Fibroblast of peridontal ligament (primary cell): ENCODE data around the gene HAUS5.

Experiments used
- DNase-seq: peaks from one replicate; pipeline ENCODE4 v3.0.0-alpha.2; 2010; ENCODE audit errors: extremely low read depth

Gene HAUS5

DNA sequence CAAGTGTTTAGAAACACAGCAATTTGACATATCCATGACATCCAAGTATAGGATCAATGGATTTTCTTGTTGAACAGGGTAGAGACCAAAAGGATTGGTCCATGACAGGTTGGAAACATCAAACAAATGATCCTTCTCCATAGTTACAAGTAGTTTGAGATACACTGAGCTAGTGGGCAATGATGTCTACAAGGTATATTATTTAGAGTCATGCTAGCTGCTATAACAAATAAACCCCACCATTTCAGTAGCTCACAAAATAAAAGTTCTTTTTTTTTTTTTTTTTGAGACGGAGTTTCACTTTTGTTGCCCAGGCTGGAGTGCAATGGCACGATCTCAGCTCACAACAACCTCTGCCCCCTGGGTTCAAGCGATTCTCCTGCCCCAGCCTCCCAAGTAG is 4.9 kb upstream of the HAUS5 start:
- no peak for DNase-seq

DNA sequence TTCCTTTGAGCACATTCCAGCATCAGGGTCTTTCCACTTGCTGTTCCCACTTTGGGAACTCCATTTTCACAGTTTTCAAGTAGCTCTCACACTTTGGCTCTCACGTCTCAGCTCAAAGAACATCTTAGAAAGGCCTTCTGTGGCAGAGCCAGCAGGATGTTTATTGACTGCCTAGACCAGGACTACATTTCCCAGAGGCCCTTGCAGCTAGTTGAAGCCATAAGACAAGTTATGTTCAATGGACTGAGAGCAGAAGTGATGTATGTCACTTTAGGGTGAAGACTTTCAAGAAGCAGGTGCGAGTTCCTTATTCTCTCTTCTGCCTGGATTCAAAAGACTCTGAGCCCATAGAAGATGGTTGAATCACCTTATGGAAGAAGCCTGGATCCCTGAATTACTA is 4.3 kb upstream of the HAUS5 start:
- no peak for DNase-seq

DNA sequence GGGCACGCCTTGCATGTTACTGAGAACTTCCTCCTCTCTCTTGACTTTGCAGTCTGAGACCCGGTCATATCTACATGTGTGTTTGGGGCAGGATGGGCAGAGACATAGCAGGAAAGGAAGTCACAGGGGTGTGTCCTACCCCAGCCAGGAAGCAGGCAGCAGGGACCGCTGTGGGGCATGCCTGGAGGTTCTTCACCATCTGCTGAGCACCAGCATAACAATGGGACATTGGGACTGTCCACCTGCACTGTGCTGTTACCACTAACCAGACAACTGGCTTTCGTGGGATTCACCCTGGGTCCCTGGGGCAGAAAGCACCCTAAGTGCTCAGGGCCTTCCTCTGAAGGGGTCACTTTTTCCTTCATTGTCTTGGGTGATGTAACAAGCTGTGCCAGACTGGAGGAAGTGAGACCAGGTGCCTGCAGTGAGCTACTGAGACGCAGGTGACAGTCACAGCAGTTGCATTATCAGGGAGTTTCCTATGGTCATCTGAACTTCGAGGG is 2.6 kb upstream of the HAUS5 start:
- no peak for DNase-seq

DNA sequence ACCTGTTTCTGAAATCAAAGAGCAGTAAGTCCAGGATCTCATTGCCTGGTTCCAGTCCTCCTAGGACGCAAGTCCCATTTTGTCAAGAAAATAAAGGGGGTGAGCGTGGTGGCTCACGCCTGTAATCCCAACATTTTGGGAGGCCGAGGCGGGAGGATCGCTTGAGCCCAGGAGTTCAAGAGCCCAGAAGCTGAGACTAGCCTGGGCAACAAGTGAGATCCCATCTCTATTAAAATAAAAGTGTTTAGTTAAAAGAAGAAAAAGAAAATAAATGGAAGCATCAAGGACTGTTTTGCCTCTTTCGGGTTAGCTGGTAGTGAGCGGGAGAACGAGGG is 344 bp upstream of the HAUS5 start:
- no peak for DNase-seq

DNA sequence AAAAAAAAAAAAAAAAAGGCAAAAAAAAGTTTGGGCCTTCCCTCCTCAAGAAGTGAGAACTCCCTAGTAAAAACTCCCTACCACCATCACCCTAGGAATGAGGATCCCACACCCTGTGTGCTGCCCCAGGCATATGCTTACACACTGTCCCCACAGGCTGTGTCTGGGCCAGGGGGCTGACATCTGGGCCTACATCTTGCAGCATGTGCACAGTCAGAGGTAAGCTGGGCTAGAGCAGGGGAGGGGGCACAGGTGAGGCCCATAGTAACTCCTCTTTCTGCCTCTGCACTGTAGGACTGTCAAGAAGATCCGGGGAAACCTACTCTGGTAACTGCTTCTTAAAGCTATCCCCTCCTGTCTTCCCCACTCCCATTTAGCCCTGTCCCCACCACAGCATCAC is 1.0 kb downstream of the HAUS5 start:
- DNase-seq: no peak

DNA sequence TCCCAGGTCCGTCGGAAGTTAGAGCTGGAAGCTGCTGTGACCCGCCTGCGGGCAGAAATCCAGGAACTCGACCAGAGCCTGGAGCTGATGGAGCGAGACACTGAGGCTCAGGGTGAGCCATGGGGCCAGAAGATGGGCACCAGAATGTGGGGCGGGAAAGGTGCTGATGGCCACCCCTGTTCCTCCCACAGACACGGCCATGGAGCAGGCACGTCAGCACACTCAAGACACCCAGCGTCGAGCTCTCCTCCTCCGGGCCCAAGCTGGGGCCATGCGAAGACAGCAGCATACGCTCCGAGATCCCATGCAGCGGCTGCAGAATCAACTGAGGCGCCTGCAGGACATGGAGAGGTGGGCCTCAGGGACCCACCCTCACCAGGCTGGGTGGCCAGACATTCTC is 2.5 kb downstream of the HAUS5 start:
- DNase-seq: no peak

DNA sequence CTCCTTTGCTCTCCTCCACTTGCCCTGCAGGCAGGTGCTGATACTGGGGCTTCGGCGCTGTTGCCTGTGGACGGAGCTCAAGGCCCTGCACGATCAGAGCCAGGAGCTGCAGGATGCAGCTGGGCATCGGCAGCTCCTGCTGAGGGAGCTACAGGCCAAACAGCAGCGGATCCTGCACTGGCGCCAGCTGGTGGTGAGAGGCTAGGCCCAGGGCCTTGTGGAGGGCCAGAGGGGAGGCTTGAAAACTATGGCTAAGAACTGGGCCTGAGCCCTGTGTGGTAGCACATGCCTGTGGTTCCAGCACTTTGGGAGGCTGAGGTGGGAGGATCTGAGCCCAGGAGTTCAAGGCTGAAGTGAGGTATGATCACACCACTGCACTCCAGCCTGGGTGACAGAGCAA is 6.3 kb downstream of the HAUS5 start:
- no peak for DNase-seq

DNA sequence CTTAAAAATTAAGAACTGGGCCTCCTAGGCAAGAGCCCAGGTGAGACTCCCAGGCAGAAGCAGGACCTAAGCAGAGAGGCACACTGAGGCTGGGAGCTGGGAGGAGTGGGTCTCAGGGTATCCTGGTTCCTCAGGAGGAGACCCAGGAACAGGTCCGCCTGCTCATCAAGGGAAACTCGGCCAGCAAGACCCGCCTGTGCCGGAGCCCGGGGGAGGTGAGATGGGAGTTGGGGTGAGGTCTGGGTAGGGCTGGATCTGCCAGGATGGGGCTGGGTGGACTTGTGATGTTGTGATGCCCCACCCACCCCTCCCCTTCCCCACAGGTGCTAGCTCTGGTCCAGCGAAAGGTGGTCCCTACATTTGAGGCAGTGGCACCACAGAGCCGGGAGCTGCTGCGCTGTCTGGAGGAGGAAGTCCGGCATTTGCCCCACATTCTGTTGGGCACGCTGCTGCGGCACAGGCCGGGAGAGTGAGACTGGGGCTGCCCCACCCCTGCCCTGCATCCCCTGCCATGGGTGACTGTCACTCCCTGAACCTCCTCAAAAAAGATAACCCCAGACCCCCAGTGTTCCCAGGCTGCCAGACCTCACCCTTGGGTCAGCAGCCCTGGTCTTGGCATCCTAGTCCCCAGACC is 6.9 kb downstream of the HAUS5 start:
- DNase-seq: no peak

DNA sequence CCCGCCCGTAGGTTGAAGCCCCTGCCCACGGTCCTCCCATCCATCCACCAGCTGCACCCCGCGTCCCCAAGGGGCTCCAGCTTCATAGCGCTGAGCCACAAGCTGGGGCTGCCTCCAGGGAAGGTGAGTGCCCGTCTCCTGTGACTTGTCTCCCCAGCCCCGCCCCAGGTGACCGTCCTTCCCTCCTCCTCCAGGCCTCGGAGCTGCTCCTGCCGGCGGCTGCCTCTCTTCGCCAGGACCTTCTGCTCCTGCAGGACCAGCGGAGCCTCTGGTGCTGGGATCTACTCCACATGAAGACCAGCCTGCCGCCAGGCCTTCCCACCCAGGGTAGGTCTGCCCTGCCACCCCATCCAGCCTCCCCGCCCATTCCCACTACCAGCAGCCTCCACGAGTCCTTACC is 7.5 kb downstream of the HAUS5 start:
- no peak for DNase-seq

DNA sequence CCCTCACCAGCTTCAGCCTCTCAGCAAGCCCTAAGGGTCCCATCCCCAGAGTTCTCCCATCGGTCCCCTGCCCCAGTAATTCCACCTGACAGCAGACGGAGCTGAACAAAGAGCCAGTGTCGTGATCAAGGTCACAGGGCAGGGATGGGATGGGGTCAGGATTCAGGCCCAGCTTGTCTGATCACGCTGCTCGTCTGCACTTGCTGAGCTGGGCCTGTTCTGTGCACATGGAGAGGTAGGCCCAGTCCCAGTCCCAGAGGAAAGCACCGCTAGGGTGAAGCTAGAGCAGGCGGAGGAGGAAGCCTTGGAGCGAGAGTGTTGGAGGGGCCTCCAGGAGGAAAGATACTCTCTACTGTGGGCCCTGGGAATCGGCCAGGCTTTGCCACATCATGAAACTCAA is 9.2 kb downstream of the HAUS5 start:
- DNase-seq: no peak

DNA sequence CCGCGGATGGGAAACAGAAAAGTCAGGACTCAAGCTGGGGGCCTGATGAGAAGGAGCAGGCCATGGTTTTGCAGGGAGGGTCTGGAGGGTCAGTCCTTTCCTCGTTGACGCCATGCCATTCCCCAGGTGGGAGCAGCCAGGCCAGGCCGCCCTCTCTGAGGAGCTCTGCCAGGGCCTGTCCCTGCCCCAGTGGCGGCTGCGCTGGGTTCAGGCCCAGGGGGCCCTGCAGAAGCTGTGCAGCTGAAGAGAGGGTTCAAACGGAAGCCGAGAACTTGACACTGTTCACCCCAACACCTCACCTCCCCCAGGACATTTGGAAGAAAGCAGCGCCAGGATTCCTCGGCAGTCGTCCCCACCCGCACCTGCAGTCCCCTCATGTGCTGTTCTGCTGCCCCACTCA is 10.2 kb downstream of the HAUS5 start:
- no peak for DNase-seq

DNA sequence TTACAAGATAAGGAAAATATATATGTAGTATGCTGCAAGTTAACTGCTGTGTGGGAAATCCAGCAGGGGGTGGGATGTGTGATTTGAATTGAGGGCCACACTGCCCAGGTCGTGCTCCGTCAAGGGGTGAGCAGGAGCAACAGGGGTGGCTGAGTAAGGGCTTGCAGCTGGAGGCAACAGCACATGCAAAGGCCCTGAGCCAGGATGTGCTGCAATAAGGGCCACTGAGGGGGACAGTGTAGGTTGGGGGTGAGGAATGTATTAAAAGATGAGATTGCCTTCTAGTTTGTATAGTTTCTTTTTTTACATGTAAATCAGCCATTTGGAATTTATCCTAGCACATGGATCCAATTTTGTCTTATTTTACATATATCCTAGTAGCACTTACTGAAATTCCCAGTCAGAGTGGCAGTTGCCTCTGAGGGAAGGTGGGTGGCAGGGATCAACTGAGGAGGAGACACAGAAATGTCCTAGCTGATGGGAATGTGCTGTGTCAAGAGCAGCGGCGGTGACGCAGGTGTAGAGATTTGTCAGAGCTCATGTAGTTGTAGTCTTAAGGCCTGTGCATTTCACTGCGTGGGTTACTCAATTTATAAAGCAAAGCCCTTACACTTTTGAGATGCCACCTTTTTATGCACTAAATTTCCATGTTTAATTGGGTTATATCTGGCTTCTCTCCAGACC is 10.9 kb downstream of the HAUS5 start:
- no peak for DNase-seq

DNA sequence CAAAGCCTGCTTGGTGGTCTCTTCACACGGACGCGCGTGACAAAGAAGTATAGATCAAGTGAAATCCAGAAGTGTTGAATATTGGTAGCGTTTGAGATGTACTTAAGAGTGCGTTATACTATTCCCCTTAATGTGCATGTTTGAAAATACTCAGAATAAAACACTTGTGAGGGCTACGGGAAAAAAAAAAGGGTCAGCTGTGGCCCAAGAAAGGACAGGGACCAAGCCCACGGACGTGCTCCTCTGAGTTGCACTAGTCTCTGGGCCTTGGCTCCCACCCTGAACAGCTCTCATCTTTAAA is 15.7 kb downstream of the HAUS5 start:
- no peak for DNase-seq

DNA sequence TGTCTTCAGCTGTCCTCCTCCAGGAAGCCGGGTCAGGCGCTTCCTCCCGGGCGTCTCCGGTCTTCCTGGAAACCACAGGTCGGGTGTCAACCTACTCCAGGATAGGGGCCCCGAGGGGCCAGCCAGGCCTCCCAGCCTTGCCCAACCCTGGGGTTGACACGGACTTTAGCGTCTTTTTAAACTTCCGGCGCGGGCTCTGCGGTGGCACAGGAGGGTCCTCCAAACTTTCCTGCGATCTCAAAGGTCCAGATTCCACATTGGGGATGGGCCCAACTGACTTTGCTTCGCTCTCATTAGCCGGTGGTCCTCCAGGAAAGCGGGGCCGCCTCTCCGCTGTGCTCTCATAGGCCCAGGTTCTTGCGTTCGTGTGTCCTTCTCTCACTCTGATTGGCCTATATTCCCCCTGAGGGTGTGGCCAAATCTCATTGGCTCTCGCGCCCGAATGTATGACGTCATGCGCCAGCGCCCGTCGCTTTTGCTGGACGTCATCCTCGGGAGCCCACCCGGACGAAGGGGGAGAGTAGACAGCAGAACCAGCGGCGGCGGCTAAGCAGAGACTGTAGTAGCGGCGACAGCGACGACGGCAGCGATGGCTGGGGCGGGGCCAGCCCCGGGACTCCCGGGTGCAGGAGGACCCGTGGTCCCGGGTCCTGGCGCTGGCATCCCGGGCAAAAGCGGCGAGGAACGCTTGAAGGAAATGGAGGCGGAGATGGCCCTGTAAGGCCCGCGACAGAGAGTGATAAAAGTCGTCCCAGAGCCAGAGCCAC is 16.2 kb downstream of the HAUS5 start, which contains the start of gene RBM42:
TSS of gene RBM42 (plus strand) at position 472 of the 767 bp plus-strand sequence. CDS start at position 590, 118 bp downstream.
- peak; percentile 99 for DNase-seq

DNA sequence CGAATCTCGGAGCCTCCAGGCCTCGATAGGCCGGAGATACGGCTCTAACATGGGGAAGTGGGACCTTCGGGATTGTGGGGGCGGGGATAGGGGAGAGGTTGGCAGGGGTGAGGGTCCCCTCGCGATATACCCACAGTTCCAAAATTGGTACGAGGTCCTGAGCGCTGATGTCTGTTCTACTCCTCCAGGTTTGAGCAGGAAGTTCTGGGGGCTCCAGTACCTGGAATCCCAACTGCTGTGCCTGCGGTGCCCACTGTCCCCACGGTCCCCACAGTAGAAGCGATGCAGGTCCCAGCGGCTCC is 16.7 kb downstream of the HAUS5 start:
- no peak for DNase-seq

DNA sequence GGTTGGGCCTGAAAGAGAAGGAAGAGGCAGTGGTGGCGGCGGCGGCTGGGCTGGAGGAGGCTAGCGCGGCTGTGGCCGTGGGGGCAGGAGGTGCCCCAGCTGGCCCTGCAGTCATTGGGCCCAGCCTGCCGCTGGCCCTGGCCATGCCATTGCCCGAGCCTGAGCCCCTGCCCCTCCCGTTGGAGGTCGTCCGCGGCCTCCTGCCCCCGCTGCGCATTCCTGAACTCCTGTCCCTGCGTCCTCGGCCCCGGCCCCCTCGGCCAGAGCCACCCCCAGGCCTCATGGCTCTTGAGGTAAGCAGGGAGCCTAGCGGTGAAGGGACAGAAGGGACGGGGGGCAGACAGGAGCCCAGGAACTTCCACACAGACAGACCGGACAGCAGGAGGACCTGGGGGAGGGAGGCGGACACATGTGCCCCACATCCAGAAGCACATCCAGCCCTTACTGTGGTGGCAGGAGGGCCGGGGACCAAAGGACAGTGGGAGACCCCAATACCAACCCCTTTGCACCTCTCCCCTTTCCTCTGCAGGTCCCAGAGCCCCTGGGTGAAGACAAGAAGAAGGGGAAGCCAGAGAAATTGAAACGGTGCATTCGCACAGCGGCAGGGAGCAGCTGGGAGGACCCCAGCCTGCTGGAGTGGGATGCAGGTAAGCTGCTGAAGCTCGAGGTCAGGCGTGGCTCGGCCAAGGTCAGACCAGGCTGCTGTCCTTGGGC is 21.3 kb downstream of the HAUS5 start:
- no peak for DNase-seq

DNA sequence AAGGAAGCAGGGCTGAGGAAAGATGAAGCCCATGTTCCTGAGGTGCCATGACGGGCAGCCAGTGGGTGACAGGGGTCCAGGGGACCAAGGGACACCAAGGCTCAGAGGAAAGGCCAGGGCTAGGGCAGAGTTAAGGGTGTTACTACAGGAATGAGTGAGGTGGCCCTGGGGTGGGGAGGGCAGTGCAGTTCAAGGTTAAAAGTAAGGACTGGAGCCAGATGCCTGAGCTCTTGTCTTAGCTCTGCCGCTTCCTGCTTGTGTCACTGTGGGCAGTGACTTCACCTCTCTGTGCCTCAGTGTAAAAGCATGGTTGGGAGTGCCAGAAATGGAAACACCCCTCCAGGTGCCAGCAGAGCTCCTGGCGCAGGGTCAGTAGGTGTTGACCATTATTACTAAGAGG is 24.1 kb downstream of the HAUS5 start:
- no peak for DNase-seq

DNA sequence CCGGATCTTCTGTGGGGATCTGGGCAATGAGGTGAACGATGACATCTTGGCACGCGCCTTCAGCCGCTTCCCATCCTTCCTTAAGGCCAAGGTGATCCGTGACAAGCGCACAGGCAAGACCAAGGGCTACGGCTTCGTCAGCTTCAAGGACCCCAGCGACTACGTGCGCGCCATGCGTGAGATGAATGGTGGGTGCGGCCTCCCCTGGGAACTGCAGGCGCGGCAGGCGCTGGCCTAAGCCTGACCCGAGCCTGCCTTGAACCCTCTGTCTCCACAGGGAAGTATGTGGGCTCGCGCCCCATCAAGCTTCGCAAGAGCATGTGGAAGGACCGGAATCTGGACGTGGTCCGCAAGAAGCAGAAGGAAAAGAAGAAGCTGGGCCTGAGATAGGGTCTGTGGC is 24.6 kb downstream of the HAUS5 start:
- DNase-seq: no peak

DNA sequence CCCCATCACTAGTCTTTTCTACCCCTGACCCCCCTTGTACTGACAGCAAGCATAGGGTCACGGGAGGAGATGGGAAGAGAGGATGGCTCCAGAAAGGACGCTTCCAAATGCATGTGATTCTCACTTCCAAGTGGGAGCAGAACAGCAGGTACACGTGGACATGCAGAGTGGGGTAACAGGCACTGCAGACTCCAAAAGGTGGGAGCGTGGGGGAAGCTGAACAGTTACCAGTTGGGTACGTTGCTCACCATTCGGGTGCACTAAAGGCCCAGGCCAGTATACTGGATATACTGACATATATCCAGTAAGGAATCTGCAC is 26.7 kb downstream of the HAUS5 start:
- DNase-seq: no peak

DNA sequence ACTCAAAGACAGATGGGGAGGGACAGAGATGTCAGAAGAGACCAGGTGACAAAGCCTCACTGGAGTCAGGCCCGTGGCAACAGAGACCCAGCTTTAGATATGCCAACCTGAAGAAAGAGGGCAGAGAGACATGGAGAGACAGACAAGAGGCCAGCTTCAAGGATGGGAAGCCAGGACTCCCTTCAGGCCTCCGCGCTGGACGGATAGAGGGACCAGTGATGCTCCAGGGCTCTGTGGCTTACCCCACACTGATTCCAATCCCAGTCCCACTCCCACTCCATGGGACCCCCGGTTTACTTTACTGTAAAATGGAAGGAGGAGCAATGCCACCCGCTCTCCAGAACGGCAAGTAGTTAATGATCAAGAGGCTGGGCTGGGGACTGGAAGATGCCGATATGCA is 27.3 kb downstream of the HAUS5 start:
- DNase-seq: no peak

DNA sequence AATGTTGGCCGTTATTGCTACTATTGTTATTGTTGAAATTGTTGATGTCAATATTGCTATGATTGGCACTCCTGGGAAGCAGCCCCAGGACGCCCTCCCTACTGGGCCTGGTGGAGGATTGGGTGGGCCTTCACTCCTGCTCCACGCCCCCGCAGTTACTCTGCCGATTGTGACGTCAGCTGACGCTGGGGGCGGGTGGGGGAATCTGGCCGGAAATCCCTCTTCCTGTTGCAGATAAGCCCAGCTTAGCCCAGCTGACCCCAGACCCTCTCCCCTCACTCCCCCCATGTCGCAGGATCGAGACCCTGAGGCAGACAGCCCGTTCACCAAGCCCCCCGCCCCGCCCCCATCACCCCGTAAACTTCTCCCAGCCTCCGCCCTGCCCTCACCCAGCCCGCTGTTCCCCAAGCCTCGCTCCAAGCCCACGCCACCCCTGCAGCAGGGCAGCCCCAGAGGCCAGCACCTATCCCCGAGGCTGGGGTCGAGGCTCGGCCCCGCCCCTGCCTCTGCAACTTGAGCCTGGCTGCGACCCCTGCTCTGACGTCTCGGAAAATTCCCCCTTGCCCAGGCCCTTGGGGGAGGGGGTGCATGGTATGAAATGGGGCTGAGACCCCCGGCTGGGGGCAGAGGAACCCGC is 29.1 kb downstream of the HAUS5 start, which contains the start of gene ETV2:
TSS of gene ETV2 (plus strand) at position 231 of the 637 bp plus-strand sequence. CDS start 716 bp downstream, outside the sequence.
- DNase-seq: no peak

DNA sequence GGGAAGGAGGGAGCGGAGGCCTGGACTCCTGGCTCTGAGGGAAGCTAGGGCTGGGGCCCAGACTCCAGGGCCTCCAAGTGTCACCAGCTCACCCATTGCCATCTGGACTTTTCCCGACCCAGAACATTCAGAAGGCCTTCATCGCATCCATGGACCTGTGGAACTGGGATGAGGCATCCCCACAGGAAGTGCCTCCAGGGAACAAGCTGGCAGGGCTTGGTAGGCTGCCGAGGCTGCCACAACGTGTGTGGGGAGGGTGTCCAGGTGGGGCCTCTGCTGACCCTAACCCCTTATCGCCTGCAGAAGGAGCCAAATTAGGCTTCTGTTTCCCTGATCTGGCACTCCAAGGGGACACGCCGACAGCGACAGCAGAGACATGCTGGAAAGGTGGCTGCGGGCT is 29.8 kb downstream of the HAUS5 start:
- DNase-seq: no peak
